BJ (cell line): ENCODE results near the gene NCK2. TPM values are rescaled to one million over a fixed set of nuclear protein-coding genes. Genes with fewer than 3 reads are reported as not detected.

Experiments
- CTCF ChIA-PET: fragments of 350-600 bp; formaldehyde crosslinking; extraction: SDS; loops from one replicate; lab custom pipeline; 2021; ENCODE audit warnings: antibody characterized with exemption, inconsistent platforms; lab: Yijun Ruan, JAX
- POLR2A ChIA-PET: fragments of 300-600 bp; sonication (Branson Sonifier 250); formaldehyde crosslinking; extraction: SDS; loops from one replicate; lab custom pipeline; 2021; ENCODE audit warnings: antibody characterized with exemption; lab: Charles Lee
- DNase-seq: peaks from one replicate; pipeline ENCODE4 v3.0.0-alpha.2; 2011; ENCODE audit warnings: low read depth
- H3K27me3 ChIP-seq: 2 replicates; pipeline ENCODE4 v1.6.0; 2011; ENCODE audit warnings: low read length; ENCODE audit not compliant: control insufficient read depth, insufficient read depth
- H3K36me3 ChIP-seq: 2 replicates; pipeline ENCODE4 v1.5.1; 2011; ENCODE audit warnings: low read length; ENCODE audit not compliant: control insufficient read depth, insufficient read depth
- H3K4me3 ChIP-seq: 2 replicates; pipeline ENCODE4 v1.5.1; 2011; ENCODE audit warnings: low read depth, mild to moderate bottlenecking, control low read depth, low read length
- CTCF ChIP-seq: IDR thresholded peaks from 2 replicates; pipeline ENCODE4 v1.5.1; 2011; ENCODE audit warnings: low read depth, mild to moderate bottlenecking, control low read depth, inconsistent platforms, low read length, moderate library complexity; ENCODE audit not compliant: insufficient read depth
- polyA plus RNA-seq: library from polyadenylated mRNA; depleted of rRNA; stranded (reverse); fragments of >200 nt; gene quantifications from 2 replicates; pipeline ENCODE4 v1.2.3, GENCODE V29; 2011

Gene NCK2
- polyA plus RNA-seq, 1 experiment, result 32.9 TPM

GRCh38 chr2:105864262-105864661, 119.5 kb downstream of the NCK2 start:
- POLR2A ChIA-PET, result no interaction called here

DNA sequence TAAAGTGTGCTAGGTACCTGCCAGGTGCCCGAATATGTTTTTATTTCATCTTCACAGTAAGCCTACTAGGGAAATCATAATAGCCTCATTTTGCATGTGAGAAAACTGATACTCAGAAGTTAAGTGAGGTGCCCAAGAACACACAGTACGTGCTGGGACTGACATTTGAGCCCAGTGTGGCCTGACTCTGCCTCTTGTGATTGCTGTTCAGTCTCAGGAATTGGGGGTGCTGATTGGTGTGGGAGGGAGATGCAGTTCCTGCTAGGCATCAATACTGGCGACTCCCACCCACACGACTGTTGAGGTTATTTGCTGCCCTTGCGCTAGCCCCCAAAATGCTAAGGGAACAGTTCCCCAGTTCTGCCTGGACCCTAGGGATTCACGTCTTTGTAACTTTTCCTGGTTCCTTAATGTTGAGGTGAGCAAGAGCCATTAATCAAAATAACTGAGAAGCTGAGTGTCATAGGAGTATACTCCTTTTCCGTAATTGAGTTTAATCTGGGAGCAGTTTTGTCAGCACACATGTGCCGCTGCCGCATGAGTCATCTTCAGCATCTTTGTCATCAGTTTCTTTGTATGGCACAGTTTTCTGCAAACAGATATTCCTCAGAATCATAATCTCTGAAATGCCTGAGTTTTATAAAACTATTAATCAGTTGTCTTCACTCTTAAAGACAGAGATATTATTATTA, 120.7 kb downstream of the NCK2 start:
- Histone ChIP-seq H3K36me3 (no peaks in the 10 kb centered on the region; the same call in 1 of the 2 replicates), H3K4me3 (no peak overlapping the region), H3K27me3 (no peaks in the 10 kb centered on the region)
- DNase-seq, result no peak
- ChIA-PET CTCF (interaction anchor here (0.6 to 1.3 kb wide), 2 partner anchors 11 to 76 kb away, joined by 3 read pairs; no protein-coding TSS in a partner anchor), POLR2A (no interaction called here)
- TF ChIP-seq CTCF, result no peak

More at GRCh38 chr2:105864262-105864661, 119.5 kb downstream of the NCK2 start:
- H3K4me3 ChIP-seq, result no peak overlapping the region
- CTCF ChIA-PET, result interaction anchor here (0.6 kb wide), 1 partner anchor 288 kb away, joined by 3 read pairs; no protein-coding TSS in a partner anchor
- no peak for DNase-seq
- TF ChIP-seq CTCF, result no peak
- H3K27me3 ChIP-seq, result no peaks in the 10 kb centered on the region
- H3K36me3 ChIP-seq, result no peaks in the 10 kb centered on the region; the same call in 1 of the 2 replicates

DNA sequence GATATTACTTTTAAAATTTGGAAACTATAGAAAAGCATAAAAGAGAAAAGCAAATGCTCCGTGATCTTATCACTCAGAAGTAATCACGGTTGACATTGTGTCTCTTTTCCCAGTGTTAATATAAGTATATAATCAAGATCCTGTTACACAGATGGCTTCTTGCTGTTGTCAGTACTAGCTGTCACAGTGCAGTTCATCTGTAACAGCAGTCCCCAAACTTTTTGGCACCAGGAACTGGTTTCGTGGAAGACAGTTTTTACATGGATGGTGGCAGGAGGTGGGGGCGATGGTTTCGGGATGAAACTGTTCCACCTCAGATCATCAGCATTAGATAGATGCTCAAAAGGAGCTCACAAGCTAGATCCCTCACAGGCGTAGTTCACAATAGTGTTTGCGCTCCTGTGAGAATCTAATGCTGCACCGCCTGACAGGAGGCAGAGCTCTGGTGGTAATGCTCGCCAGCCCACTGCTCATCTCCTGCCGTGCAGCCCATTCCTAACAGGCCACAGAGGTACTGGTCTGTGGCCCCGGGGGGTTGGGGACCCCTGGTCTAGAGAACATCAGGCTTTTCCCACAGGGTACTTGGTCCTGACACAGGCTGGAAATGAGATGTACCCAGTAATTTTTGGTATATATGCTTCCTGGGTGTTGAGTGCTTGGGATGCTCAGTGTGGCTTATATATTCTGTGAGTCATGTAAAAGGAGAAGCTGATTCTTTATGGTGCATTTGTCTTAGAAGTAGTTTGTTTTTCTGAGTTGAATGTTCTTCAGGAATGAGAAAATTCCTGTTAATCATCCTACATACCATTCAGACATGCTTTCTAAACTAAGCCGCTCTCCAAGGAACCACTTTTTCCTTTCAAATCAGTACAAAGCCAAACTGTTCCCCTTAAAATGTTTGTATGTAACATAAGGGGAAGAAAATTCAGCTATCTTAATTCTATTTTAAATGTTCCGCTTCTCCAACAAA, 121.8 kb downstream of the NCK2 start:
- H3K4me3 ChIP-seq, result no peak overlapping the region
- DNase-seq, result no peak
- TF ChIP-seq CTCF, result no peak
- ChIA-PET POLR2A (no interaction called here), CTCF (interaction anchor here (0.6 to 1.3 kb wide), 4 partner anchors 8 to 74 kb away, joined by 3 read pairs; no protein-coding TSS in a partner anchor)
- no peaks in the 10 kb centered on the region for H3K27me3 ChIP-seq
- H3K36me3 ChIP-seq, result no peaks in the 10 kb centered on the region; the same call in 1 of the 2 replicates

DNA sequence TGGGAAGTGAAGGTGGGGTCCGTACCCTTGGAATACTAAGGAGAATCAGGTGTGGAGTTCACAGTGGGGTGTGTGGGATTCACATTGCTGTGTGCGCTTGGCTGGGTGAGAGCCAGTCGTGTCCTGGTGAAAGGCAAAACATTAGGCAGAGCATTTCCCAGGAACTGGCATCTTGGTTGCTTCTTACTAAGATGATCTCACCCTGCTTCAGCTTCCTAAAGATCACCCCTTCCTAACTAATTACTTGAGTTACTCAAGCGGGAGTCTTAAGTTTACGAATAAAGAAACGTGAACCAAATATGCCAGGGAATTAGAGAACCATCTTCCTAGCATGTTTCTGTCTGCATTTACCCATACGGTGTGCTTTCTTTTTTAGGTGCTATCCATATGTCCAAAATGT, 122.9 kb downstream of the NCK2 start:
- POLR2A ChIA-PET, result no interaction called here
- DNase-seq, result no peak
- CTCF ChIA-PET, result no interaction called here
- Histone ChIP-seq H3K27me3 (no peaks in the 10 kb centered on the region), H3K36me3 (no peaks in the 10 kb centered on the region; the same call in 1 of the 2 replicates), H3K4me3 (no peak overlapping the region)
- no peak for TF ChIP-seq CTCF

DNA sequence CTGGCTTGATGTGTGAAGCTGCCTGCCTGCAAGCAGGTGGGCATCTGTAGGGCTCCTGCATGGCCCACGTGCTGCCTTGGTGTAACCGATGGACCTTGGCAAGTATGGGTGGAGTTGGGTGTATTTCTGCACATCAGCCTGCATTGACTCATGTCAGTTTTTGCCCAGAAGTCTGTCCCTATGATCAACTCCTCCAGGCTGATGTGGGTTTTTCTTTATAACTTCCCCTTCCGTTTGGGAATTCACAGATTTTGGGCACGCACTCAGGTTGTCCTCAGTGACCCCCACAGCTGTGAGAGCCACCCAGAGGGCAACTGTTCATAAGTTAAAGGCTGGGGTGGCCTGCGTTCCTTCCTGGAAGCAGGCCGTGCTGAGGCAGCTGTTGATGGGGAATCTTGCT, 123.3 kb downstream of the NCK2 start:
- CTCF ChIA-PET, result no interaction called here
- Histone ChIP-seq H3K36me3 (no peaks in the 10 kb centered on the region; the same call in 1 of the 2 replicates), H3K27me3 (no peaks in the 10 kb centered on the region), H3K4me3 (no peak overlapping the region)
- no peak for DNase-seq
- POLR2A ChIA-PET, result no interaction called here
- no peak for TF ChIP-seq CTCF
